DOHH2 (cell line): ENCODE measurements around the gene PDZD4.

Experiments
- H3F3A ChIP-seq: fragments of 200-600 bp; sonication (generic), shearing (Covaris generic); 2 replicates; pipeline ENCODE4 v1.6.0; 2016; ENCODE audit warnings: antibody characterized with exemption, mild to moderate bottlenecking; ENCODE audit not compliant: control insufficient read depth, insufficient read depth
- H3K27ac ChIP-seq: fragments of 200-600 bp; sonication (generic); 2 replicates; pipeline ENCODE4 v1.5.1; 2014; ENCODE audit warnings: low read depth, mild to moderate bottlenecking, low read length, moderate library complexity
- H3K27me3 ChIP-seq: fragments of 200-600 bp; sonication (generic); 2 replicates; pipeline ENCODE4 v1.6.1; 2014; ENCODE audit warnings: mild to moderate bottlenecking, low read length, mixed read lengths; ENCODE audit not compliant: control insufficient read depth
- H3K36me3 ChIP-seq: fragments of 200-600 bp; sonication (generic); 2 replicates; pipeline ENCODE4 v1.6.1; 2014; ENCODE audit warnings: mild to moderate bottlenecking, low read length, moderate library complexity, mixed read lengths; ENCODE audit not compliant: control insufficient read depth
- H3K4me1 ChIP-seq: fragments of 200-600 bp; sonication (generic); 2 replicates; pipeline ENCODE4 v1.6.1; 2014; ENCODE audit warnings: mild to moderate bottlenecking, low read length, mixed read lengths; ENCODE audit not compliant: control insufficient read depth
- H3K4me2 ChIP-seq: fragments of 200-600 bp; sonication (generic); 2 replicates; pipeline ENCODE4 v1.6.0; 2014; ENCODE audit warnings: mild to moderate bottlenecking, low read length, moderate library complexity
- H3K4me3 ChIP-seq: fragments of 200-600 bp; sonication (generic); 2 replicates; pipeline ENCODE4 v1.5.1; 2014; ENCODE audit warnings: mild to moderate bottlenecking, low read length, mixed read lengths
- H3K79me2 ChIP-seq: fragments of 200-600 bp; sonication (generic); 2 replicates; pipeline ENCODE4 v1.6.1; 2014; ENCODE audit warnings: mild to moderate bottlenecking, low read length, mixed read lengths; ENCODE audit not compliant: control insufficient read depth
- H3K9me2 ChIP-seq: fragments of 200-600 bp; sonication (generic); replicated peaks from 2 replicates; pipeline ENCODE4 v1.6.1; 2014; ENCODE audit warnings: mild to moderate bottlenecking, low read length, mixed read lengths; ENCODE audit not compliant: control insufficient read depth
- H3K9me3 ChIP-seq: fragments of 200-600 bp; sonication (generic); 2 replicates; pipeline ENCODE4 v1.6.1; 2014; ENCODE audit warnings: antibody characterized with exemption, low read length, mixed read lengths; ENCODE audit not compliant: control insufficient read depth, insufficient read depth
- H4K20me1 ChIP-seq: fragments of 200-600 bp; sonication (generic); 2 replicates; pipeline ENCODE4 v1.6.0; 2014; ENCODE audit warnings: low read depth, mild to moderate bottlenecking, antibody characterized with exemption, low read length, moderate library complexity; ENCODE audit not compliant: control insufficient read depth, insufficient read depth
- EZH2phosphoT487 ChIP-seq: fragments of 200-600 bp; sonication (generic); IDR thresholded peaks from 2 replicates; pipeline ENCODE4 v1.6.1; 2017; ENCODE audit warnings: borderline replicate concordance, mild to moderate bottlenecking, antibody characterized with exemption, low read length, moderate library complexity, mixed read lengths
- TF ChIP-seq, protein P1 (sequence below): fragments of 200-600 bp; sonication (generic); IDR thresholded peaks from one replicate; pipeline ENCODE4 v1.5.1; 2014; ENCODE audit warnings: antibody characterized with exemption, mild to moderate bottlenecking, low read depth, low read length; ENCODE audit not compliant: poor library complexity, severe bottlenecking

Gene PDZD4

DNA sequence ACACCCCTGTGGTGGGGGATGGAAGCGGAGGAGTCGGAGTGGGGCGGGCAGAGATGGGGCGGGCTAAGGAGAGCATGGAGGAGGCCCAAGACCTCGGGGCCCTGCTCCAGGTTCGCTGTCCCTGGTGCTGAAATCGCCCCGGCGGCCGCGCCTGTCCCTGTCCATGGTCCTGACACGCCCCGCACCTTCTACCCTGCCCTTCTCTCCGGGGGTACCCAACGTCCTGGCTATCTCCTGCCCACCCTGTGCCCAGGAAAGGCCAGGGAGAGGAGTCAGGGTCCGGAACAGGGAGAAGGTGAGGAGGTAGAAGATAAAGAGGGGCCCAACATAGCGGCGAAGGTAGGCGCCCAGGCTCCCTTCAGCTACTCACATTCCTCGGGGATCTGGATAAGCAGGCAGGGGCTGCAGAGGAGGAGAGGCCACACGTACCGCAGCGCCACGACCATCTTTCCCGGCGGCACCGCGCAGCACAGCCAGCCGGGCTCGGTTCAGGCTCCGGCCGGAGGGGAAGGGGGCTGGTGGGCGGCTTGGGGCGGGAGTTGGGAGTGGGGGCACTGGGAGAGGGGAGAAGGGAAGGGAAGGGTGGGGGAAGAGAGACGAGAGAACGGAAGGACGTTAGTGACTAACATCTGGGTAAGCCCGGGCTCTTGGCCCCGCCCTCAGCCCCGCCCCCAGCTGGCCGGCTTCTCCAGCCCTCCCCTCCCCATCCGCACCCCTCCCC lies 45.2 kb upstream of the PDZD4 start:
- Histone ChIP-seq H3K4me3 (no peak overlapping the region), H3K79me2 (no peaks in the 10 kb centered on the region), H3K9me2 (no peaks in the 10 kb centered on the region), H4K20me1 (no peaks in the 10 kb centered on the region), H3K4me2 (no peak overlapping the region), H3K4me1 (no peaks in the 10 kb centered on the region), H3K9me3 (no peaks in the 10 kb centered on the region), H3K27ac (no peak overlapping the region), H3K27me3 (peaks cover 3% of the 10 kb centered on the region; the same call in 1 of the 2 replicates), H3F3A (no peaks in the 10 kb centered on the region), H3K36me3 (no peaks in the 10 kb centered on the region)
- TF ChIP-seq, protein P1, sequence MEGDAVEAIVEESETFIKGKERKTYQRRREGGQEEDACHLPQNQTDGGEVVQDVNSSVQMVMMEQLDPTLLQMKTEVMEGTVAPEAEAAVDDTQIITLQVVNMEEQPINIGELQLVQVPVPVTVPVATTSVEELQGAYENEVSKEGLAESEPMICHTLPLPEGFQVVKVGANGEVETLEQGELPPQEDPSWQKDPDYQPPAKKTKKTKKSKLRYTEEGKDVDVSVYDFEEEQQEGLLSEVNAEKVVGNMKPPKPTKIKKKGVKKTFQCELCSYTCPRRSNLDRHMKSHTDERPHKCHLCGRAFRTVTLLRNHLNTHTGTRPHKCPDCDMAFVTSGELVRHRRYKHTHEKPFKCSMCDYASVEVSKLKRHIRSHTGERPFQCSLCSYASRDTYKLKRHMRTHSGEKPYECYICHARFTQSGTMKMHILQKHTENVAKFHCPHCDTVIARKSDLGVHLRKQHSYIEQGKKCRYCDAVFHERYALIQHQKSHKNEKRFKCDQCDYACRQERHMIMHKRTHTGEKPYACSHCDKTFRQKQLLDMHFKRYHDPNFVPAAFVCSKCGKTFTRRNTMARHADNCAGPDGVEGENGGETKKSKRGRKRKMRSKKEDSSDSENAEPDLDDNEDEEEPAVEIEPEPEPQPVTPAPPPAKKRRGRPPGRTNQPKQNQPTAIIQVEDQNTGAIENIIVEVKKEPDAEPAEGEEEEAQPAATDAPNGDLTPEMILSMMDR, result no peak
- no peak for TF ChIP-seq EZH2phosphoT487

DNA sequence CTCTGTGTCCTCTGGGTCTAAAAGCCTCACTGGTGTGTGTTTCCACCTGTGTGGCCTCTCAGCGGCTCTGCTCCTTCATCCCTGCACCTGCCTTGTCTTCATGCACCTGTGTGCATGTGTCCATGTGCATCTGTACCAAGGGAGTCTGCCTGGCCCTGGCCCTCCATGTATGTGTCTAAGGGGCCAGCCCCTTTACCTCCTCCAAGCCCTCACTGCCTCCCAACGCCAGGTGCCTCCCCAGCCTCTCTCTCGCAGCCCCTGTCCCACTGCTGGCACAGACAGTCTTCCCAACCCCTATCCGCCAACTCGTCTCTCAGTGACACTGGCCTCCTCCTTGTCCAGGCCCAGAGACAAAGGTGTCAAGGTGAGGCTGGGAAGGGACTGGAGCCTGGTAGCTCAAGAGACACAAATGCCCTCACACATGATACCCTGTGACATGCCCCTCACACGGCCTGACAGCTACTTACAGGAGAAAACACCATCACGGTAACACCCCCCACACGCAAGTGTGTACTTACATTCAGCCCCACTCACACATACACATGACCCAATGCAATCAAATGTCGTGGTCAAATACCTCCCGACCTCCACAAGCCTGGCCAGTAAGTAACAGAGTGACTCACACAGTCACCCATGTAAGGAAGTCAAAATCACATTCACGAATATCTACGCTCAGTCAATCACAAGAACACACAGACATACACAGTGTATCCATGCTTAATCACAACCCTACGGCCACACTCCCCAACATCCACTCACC lies 44.2 kb upstream of the PDZD4 start:
- H4K20me1 ChIP-seq, result no peaks in the 10 kb centered on the region
- H3K27ac ChIP-seq, result no peak overlapping the region
- H3K9me3 ChIP-seq, result no peaks in the 10 kb centered on the region
- peaks cover 3% of the 10 kb centered on the region; the same call in 1 of the 2 replicates for H3K27me3 ChIP-seq
- H3K4me1 ChIP-seq, result no peaks in the 10 kb centered on the region
- H3F3A ChIP-seq, result no peaks in the 10 kb centered on the region
- TF ChIP-seq, protein P1, result no peak
- TF ChIP-seq EZH2phosphoT487, result no peak
- no peak overlapping the region for H3K4me2 ChIP-seq
- no peaks in the 10 kb centered on the region for H3K9me2 ChIP-seq
- no peaks in the 10 kb centered on the region for H3K36me3 ChIP-seq
- H3K4me3 ChIP-seq, result no peak overlapping the region
- H3K79me2 ChIP-seq, result no peaks in the 10 kb centered on the region

DNA sequence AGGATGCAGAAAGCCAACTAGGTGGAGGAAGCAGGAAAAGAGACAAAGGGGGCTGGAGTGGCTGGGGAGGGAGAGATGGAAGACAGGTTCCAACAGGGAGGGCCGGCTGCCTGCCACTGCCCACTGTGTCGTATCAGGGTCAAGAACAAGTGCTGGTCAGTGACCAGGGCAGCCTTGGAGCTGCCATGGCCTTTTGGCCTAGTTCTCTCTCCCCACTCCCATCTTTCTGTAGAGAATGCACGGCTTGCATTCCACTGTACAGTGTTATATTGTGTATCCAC lies 43.7 kb upstream of the PDZD4 start:
- Histone ChIP-seq H3K4me1 (no peaks in the 10 kb centered on the region), H4K20me1 (no peaks in the 10 kb centered on the region), H3K9me2 (no peaks in the 10 kb centered on the region), H3K4me2 (no peak overlapping the region), H3F3A (no peaks in the 10 kb centered on the region), H3K79me2 (no peaks in the 10 kb centered on the region), H3K36me3 (no peaks in the 10 kb centered on the region), H3K4me3 (no peak overlapping the region), H3K27ac (no peak overlapping the region), H3K27me3 (peaks cover 3% of the 10 kb centered on the region; the same call in 1 of the 2 replicates), H3K9me3 (no peaks in the 10 kb centered on the region)
- TF ChIP-seq, protein P1, result no peak
- no peak for TF ChIP-seq EZH2phosphoT487
